Measurements from ENCODE around the gene MRPL41. TPM values are rescaled to one million over a fixed set of nuclear protein-coding genes. Genes with fewer than 3 reads are reported as not detected.

Gene MRPL41
- 10 to 100 TPM; 48.4 to 67.7 (median 57.3) TPM for total RNA-seq (2021; fragmentation: NEBNext Ultra II Directional; extraction: Animal tissue kit (Norgen Biotek cat#: 25700))
- long read RNA-seq, transcript MRPL41-201 (2 exons, 1,262 nt): major isoform, 141 of 143 reads
- long read RNA-seq, partial matches to known transcripts: 2 of 143 reads
- long read RNA-seq, other reads (novel, unspliced or antisense): 0 of 143 reads

DNA sequence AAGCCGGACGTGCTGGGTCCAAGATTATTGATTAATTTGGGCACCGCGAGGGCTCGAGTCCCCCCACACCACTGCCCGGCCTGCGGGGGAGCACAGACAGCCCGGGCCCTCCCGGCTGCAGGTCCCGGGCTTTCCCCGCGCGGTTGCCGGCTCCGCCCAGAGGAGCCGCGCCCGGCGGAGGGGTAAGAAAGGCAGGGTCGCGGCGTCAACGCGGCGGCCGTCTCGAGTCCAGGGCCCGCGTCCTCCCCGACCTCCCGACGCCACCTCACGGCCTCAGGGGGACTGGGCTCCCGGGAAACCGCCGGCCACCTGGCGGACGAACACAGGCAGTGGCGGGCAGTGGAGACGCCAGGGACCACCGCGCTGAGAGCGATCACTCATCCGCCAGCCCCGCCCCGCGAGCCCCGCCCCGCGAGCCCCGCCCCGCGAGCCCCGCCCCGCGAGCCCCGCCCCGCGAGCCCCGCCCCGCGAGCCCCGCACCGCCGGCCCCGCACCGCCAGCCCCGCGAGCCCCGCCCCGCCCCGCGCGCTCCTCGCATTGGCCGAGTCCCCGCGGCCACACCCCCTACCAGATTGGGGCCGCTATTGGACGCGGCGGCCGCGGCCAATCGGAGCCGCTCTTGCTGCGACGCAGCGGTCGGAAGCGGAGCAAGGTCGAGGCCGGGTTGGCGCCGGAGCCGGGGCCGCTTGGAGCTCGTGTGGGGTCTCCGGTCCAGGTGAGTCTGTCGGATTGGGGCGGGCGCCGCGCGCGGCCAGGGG is at the start of gene MRPL41:
Gene MRPL41, plus strand, starts transcription at position 616 of the 758 bp plus-strand sequence. CDS start 203 bp downstream, outside the sequence.
- Mint-ChIP-seq H3K27ac (peak within 1 kb of the TSS; percentile 78), H3K9me3 (no peaks in the 10 kb centered on the region), H3K27me3 (ENCODE audit: insufficient read depth) (no peaks in the 10 kb centered on the region), H3K36me3 (ENCODE audit: low read depth) (peaks cover 19% of the 10 kb centered on the region), H3K4me1 (ENCODE audit: low read depth) (peaks cover 28% of the 10 kb centered on the region), H3K4me3 (peak within 1 kb of the TSS; percentile 90)
- DNase-seq: peak; percentile 75
- TF ChIP-seq, protein P1, sequence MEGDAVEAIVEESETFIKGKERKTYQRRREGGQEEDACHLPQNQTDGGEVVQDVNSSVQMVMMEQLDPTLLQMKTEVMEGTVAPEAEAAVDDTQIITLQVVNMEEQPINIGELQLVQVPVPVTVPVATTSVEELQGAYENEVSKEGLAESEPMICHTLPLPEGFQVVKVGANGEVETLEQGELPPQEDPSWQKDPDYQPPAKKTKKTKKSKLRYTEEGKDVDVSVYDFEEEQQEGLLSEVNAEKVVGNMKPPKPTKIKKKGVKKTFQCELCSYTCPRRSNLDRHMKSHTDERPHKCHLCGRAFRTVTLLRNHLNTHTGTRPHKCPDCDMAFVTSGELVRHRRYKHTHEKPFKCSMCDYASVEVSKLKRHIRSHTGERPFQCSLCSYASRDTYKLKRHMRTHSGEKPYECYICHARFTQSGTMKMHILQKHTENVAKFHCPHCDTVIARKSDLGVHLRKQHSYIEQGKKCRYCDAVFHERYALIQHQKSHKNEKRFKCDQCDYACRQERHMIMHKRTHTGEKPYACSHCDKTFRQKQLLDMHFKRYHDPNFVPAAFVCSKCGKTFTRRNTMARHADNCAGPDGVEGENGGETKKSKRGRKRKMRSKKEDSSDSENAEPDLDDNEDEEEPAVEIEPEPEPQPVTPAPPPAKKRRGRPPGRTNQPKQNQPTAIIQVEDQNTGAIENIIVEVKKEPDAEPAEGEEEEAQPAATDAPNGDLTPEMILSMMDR (IDR thresholded peaks at IDR 0.05): peak; percentile 73

GRCh38 chr9:137502008-137502911 is 49.4 kb upstream of the MRPL41 start:
- Mint-ChIP-seq H3K9me3 (peaks cover 26% of the 10 kb centered on the region), H3K27ac (peak overlapping the region; percentile 69; the same call in 1 of the 2 replicates)

DNA sequence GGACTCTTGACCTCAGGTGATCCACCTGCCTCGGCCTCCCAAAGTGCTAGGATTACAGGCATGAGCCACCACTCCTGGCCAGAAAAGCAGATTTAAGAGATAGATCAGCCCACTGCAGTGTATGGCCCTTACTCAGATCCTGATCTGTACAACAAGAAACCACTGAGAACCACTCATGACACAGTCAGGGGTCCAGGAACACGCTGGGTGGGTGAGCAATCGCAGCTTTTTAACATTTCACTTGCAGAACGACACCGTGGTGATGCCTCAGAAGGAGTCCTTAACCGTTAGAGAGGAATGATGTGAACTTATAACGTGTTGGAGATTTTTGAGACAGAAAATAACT is 47.3 kb upstream of the MRPL41 start:
- H3K4me3 Mint-ChIP-seq: no peak overlapping the region
- H3K4me1 Mint-ChIP-seq (ENCODE audit: low read depth): peaks cover 9% of the 10 kb centered on the region; the same call in 1 of the 2 replicates
- TF ChIP-seq, protein P1 (IDR thresholded peaks at IDR 0.05): no peak
- peaks cover 12% of the 10 kb centered on the region for H3K36me3 Mint-ChIP-seq (ENCODE audit: low read depth)
- peaks cover 29% of the 10 kb centered on the region for H3K27me3 Mint-ChIP-seq (ENCODE audit: insufficient read depth)
- no peak for DNase-seq
- no peak overlapping the region for H3K27ac Mint-ChIP-seq
- peaks cover 26% of the 10 kb centered on the region for H3K9me3 Mint-ChIP-seq

More at GRCh38 chr9:137502008-137502911, 49.4 kb upstream of the MRPL41 start:
- Mint-ChIP-seq H3K4me1 (ENCODE audit: low read depth) (peaks cover 9% of the 10 kb centered on the region; the same call in 1 of the 2 replicates), H3K36me3 (ENCODE audit: low read depth) (peaks cover 9% of the 10 kb centered on the region), H3K27me3 (ENCODE audit: insufficient read depth) (peaks cover 31% of the 10 kb centered on the region), H3K4me3 (peak overlapping the region; percentile 78)
- no peak for DNase-seq
- TF ChIP-seq, protein P1 (IDR thresholded peaks at IDR 0.05): no peak

GRCh38 chr9:137505421-137506140 is 46.1 kb upstream of the MRPL41 start:
- Mint-ChIP-seq H3K36me3 (ENCODE audit: low read depth) (peaks cover 14% of the 10 kb centered on the region), H3K4me3 (no peak overlapping the region), H3K9me3 (peaks cover 26% of the 10 kb centered on the region), H3K27ac (no peak overlapping the region), H3K4me1 (ENCODE audit: low read depth) (peaks cover 9% of the 10 kb centered on the region; the same call in 1 of the 2 replicates), H3K27me3 (ENCODE audit: insufficient read depth) (peaks cover 26% of the 10 kb centered on the region)
- TF ChIP-seq, protein P1 (IDR thresholded peaks at IDR 0.05): no peak
- no peak for DNase-seq

GRCh38 chr9:137506274-137506673 is 45.4 kb upstream of the MRPL41 start:
- peak overlapping the region; percentile 53; the same call in 1 of the 2 replicates for H3K4me3 Mint-ChIP-seq
- peaks cover 9% of the 10 kb centered on the region; the same call in 1 of the 2 replicates for H3K4me1 Mint-ChIP-seq (ENCODE audit: low read depth)
- H3K27me3 Mint-ChIP-seq (ENCODE audit: insufficient read depth): peaks cover 24% of the 10 kb centered on the region
- TF ChIP-seq, protein P1 (IDR thresholded peaks at IDR 0.05): no peak
- H3K36me3 Mint-ChIP-seq (ENCODE audit: low read depth): peaks cover 14% of the 10 kb centered on the region
- peaks cover 26% of the 10 kb centered on the region for H3K9me3 Mint-ChIP-seq
- H3K27ac Mint-ChIP-seq: no peak overlapping the region
- DNase-seq: no peak
